NK-92 (cell line): ENCODE data around the gene PLPP3.

ENCODE experiments used
- DNase-seq: peaks from one replicate; lab custom pipeline; 2025; ENCODE audit not compliant: unreplicated experiment; lab: John Stamatoyannopoulos, UW

Gene PLPP3

DNA sequence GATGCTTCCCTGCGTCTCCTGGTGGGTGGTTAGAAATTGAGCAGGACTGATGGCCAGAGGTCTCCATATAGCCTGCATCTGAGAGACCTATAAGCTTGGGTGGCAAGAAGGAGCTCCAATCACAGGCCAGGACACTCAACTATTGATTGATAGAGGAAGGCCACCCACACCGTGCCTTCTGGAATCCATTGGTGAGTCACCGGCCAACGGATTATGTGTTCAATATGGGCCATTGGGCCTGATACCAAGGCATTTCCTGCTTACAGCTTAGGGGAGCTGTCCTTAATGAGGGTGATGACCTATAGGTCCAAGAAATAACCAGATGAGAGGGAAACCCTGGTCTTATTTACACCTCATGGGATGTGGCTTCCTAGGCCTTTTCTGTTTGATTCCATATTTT is 115.1 kb downstream of the PLPP3 start:
- DNase-seq = no peak

GRCh38 chr1:56463376-56463775 is 116.0 kb downstream of the PLPP3 start:
- no peak for DNase-seq

DNA sequence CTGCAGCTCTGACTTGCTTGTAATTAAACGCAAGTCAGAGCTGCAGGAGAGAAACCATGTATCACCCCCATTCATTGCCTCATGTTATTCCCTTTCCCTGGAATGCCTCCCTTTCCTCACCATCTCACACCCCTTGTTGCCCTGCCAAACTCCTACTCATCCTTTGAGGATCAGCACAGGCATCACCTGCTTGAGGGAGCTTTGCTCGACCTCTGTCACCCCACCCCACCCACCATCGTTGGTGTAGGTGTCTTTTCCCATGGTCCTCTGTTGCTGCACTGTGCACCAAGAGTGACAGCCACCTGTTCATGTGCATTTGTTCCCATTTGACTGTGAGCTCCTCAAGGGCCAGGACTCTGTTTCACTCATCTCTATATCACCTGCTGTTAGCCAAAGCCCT is 117.2 kb downstream of the PLPP3 start:
- DNase-seq = no peak

- no peak for DNase-seq
These were observed 117.9 kb downstream of the PLPP3 start for GRCh38 chr1:56461158-56462127.

DNA sequence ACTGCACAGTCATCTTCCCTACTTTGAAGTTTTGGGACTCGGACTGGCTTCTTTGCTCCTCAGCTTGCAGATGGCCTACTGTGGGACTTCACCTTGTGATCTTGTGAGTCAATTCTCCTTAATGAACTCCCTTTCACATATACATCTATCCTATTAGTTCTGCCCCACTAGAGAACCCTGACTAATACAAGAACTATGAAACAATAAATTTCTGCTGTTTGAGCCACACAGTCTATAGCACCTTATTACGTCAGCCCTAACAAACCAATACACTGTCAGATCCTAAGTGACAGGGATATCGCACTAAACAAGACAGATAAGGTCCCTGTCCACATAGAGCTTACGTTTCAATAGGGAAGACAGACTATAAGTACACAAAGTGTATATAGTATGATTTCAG is 120.1 kb downstream of the PLPP3 start:
- DNase-seq = no peak

DNA sequence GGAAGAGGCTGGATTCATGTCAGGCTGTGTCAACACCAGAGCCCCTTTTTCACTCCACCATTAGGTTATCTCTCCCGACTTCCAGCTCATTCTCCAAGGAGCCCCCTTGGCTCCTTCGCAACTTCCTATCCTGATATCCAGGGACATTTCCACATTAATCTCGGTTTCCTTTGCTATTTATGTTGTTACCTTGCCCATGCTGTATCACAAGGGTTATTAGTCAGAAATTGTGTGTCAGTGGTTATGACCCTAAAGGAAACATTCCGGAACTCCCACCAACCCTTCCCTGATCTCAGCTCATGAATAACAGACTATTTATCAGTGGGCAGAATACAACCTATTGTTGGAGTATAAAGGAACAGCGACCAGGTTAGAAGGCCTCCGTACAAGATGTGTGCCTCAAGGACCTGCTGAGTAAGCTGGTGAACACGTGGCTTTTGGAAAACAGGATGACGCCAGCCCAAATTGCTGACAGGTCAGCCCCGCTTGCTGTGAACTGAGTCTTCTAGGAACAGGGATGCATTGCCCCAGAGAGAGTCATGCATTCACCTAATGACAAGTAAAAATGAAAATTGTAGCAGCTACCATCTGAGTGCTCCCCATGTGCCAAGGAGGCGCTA is 121.5 kb downstream of the PLPP3 start:
- no peak for DNase-seq

GRCh38 chr1:56456435-56457101 is 122.8 kb downstream of the PLPP3 start:
- no peak for DNase-seq

- DNase-seq = no peak
These were observed 125.8 kb downstream of the PLPP3 start for GRCh38 chr1:56453417-56454078.

GRCh38 chr1:56453016-56453415 is 126.3 kb downstream of the PLPP3 start:
- DNase-seq = no peak

GRCh38 chr1:56452027-56453011 is 127.0 kb downstream of the PLPP3 start:
- DNase-seq = no peak

DNA sequence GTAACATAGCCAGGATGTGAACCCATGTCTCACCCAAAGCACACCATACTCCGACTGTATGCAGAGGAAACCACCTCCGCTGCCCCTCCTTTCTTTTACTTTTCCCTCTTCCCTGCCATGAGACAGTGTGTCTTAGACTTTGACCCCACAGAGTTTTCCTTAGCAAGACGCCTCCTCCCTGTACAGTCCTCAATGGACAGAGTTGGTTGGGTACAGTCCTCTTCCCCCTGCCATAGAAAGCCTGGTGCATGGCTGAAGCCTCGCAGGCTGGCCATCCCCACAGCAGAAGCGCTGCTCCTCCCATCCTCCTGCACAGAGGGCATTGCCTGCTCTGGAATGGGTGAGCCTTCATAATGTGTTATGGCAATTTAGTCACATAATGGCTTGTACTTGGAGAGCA is 127.9 kb downstream of the PLPP3 start:
- DNase-seq = no peak

- no peak for DNase-seq
These were observed 129.2 kb downstream of the PLPP3 start for GRCh38 chr1:56450004-56450666.

GRCh38 chr1:56448529-56449300 is 130.6 kb downstream of the PLPP3 start:
- DNase-seq = no peak

- DNase-seq = no peak
These were observed 131.5 kb downstream of the PLPP3 start for GRCh38 chr1:56447823-56448222.

- DNase-seq = no peak
These were observed 132.7 kb downstream of the PLPP3 start for GRCh38 chr1:56446531-56447098.

GRCh38 chr1:56444960-56445646 is 134.3 kb downstream of the PLPP3 start:
- no peak for DNase-seq
